D721Med (cell line): ENCODE data around the gene PLAGL2.

ENCODE experiments used
- DNase-seq: peaks from one replicate; pipeline ENCODE4 v3.0.0; 2011; ENCODE audit warnings: low spot score; ENCODE audit not compliant: insufficient read length
- FAIRE-seq: peaks from 2 replicates; lab custom pipeline; 2011; peaks lifted over from hg19 to GRCh38; lab: Jason Lieb, UNC
- CTCF ChIP-seq: IDR thresholded peaks from 2 replicates; pipeline ENCODE4 v1.5.1; 2012; ENCODE audit warnings: mild to moderate bottlenecking, control low read depth; ENCODE audit not compliant: insufficient read depth; ENCODE audit errors: missing control alignments

PLAGL2 gene

GRCh38 chr20:32162351-32162750 lies 45.2 kb downstream of the PLAGL2 start:
- FAIRE-seq (no peak), DNase-seq (no peak)
- TF ChIP-seq CTCF = no peak

GRCh38 chr20:32160341-32160740 lies 47.2 kb downstream of the PLAGL2 start:
- TF ChIP-seq CTCF = no peak
- DNase-seq (no peak), FAIRE-seq (no peak)

- DNase-seq (no peak), FAIRE-seq (no peak)
- no peak for TF ChIP-seq CTCF
These were observed 47.7 kb downstream of the PLAGL2 start for GRCh38 chr20:32159766-32160221.

GRCh38 chr20:32158943-32159660 lies 48.4 kb downstream of the PLAGL2 start:
- TF ChIP-seq CTCF = no peak
- FAIRE-seq (no peak), DNase-seq (no peak)

GRCh38 chr20:32158351-32158750 lies 49.2 kb downstream of the PLAGL2 start:
- no peak for TF ChIP-seq CTCF
- FAIRE-seq (no peak), DNase-seq (no peak)

- FAIRE-seq (no peak), DNase-seq (no peak)
- no peak for TF ChIP-seq CTCF
These were observed 49.9 kb downstream of the PLAGL2 start for GRCh38 chr20:32157611-32158010.
